GM23338 (cell line): ENCODE results near the gene JAZF1. TPM values are rescaled to one million over a fixed set of nuclear protein-coding genes. Genes with fewer than 3 reads are reported as not detected.

Experiments
- ATAC-seq: fragments of 200-7000 bp; cut with Tn5 transposase; 3 replicates; pipeline ENCODE4 v1.9.1; 2020
- DNase-seq: peaks from one replicate; pipeline ENCODE4 v3.0.0-alpha.2; 2015; ENCODE audit warnings: low spot score
- H2AFZ ChIP-seq: fragments of 200-600 bp; sonication (generic); 2 replicates; pipeline ENCODE4 v1.8.0; 2016; ENCODE audit warnings: antibody characterized with exemption, mild to moderate bottlenecking, moderate library complexity
- H3F3A ChIP-seq: fragments of 200-600 bp; sonication (generic); replicated peaks from 2 replicates; pipeline ENCODE4 v1.8.0; 2017; ENCODE audit warnings: antibody characterized with exemption, mixed run types, low read depth
- H3K27ac ChIP-seq: fragments of 200-600 bp; sonication (generic); 2 replicates; pipeline ENCODE4 v1.6.1; 2016; ENCODE audit warnings: low read depth
- H3K27me3 ChIP-seq: fragments of 200-600 bp; sonication (generic); 2 replicates; pipeline ENCODE4 v1.8.0; 2016; ENCODE audit warnings: mild to moderate bottlenecking, mixed run types, moderate library complexity; ENCODE audit not compliant: insufficient read depth
- H3K36me3 ChIP-seq: fragments of 200-600 bp; sonication (generic); 2 replicates; pipeline ENCODE4 v1.8.0; 2016; ENCODE audit warnings: mild to moderate bottlenecking; ENCODE audit not compliant: insufficient read depth
- H3K4me1 ChIP-seq: fragments of 200-600 bp; sonication (generic); 2 replicates; pipeline ENCODE4 v1.8.0; 2016; ENCODE audit warnings: mild to moderate bottlenecking, moderate library complexity; ENCODE audit not compliant: insufficient read depth
- H3K4me2 ChIP-seq: fragments of 200-600 bp; sonication (generic); 2 replicates; pipeline ENCODE4 v1.7.1; 2017; ENCODE audit warnings: mixed run types
- H3K4me3 ChIP-seq: fragments of 200-600 bp; sonication (generic); 2 replicates; pipeline ENCODE4 v1.6.1; 2016; ENCODE audit warnings: mixed run types
- H3K79me2 ChIP-seq: fragments of 200-600 bp; sonication (generic); replicated peaks from 2 replicates; pipeline ENCODE4 v1.8.0; 2017; ENCODE audit warnings: mild to moderate bottlenecking; ENCODE audit not compliant: insufficient read depth
- H3K9me2 ChIP-seq: fragments of 200-600 bp; sonication (generic); 2 replicates; pipeline ENCODE4 v1.8.0; 2017; ENCODE audit not compliant: insufficient read depth
- H4K20me1 ChIP-seq: fragments of 200-600 bp; sonication (generic); replicated peaks from 2 replicates; pipeline ENCODE4 v1.8.0; 2017; ENCODE audit warnings: mild to moderate bottlenecking; ENCODE audit not compliant: insufficient read depth
- H3K27ac Mint-ChIP-seq: 2 replicates; pipeline ENCODE4 v1.8.0; 2020; ENCODE audit warnings: inconsistent platforms, mild to moderate bottlenecking, moderate library complexity, mixed read lengths
- H3K27me3 Mint-ChIP-seq: 3 replicates; pipeline ENCODE4 v1.8.0; 2022; ENCODE audit warnings: low read depth, mild to moderate bottlenecking, moderate library complexity, mixed read lengths, inconsistent platforms; ENCODE audit not compliant: insufficient read depth, poor library complexity
- H3K36me3 Mint-ChIP-seq: 3 replicates; pipeline ENCODE4 v1.8.0; 2021; ENCODE audit warnings: low read depth, mild to moderate bottlenecking, inconsistent platforms, moderate library complexity, mixed read lengths
- H3K4me1 Mint-ChIP-seq: 3 replicates; pipeline ENCODE4 v1.8.0; 2020; ENCODE audit warnings: mild to moderate bottlenecking, inconsistent platforms, mixed read lengths
- H3K4me3 Mint-ChIP-seq: 3 replicates; pipeline ENCODE4 v1.8.0; 2021; ENCODE audit warnings: moderate library complexity, mild to moderate bottlenecking, inconsistent platforms, mixed read lengths
- H3K9me3 Mint-ChIP-seq: 3 replicates; pipeline ENCODE4 v1.8.0; 2020; ENCODE audit warnings: moderate library complexity, mild to moderate bottlenecking, inconsistent platforms, mixed read lengths
- CREB1 ChIP-seq: fragments of 250-450 bp; sonication (Bioruptor Pico); IDR thresholded peaks from 2 replicates; pipeline ENCODE4 v1.5.0; 2020; ENCODE audit warnings: low read depth, mild to moderate bottlenecking, moderate library complexity
- EZH2 ChIP-seq: fragments of 200-600 bp; sonication (generic); IDR thresholded peaks from one replicate; pipeline ENCODE4 v1.8.0; 2017; ENCODE audit warnings: antibody characterized with exemption, mild to moderate bottlenecking, low read depth; ENCODE audit not compliant: unreplicated experiment
- EZH2phosphoT487 ChIP-seq: fragments of 200-600 bp; sonication (generic); IDR thresholded peaks from one replicate; pipeline ENCODE4 v1.8.1; 2018; ENCODE audit warnings: antibody characterized with exemption; ENCODE audit not compliant: unreplicated experiment
- JUNB ChIP-seq: IDR thresholded peaks from one replicate; pipeline ENCODE4 v1.6.1; 2016; ENCODE audit warnings: antibody characterized with exemption; ENCODE audit not compliant: unreplicated experiment
- NANOG ChIP-seq: IDR thresholded peaks from 2 replicates; pipeline ENCODE4 v1.6.1; 2016; ENCODE audit warnings: antibody characterized with exemption, borderline replicate concordance
- STAT1 ChIP-seq: IDR thresholded peaks from one replicate; pipeline ENCODE4 v1.6.1; 2016; ENCODE audit warnings: antibody characterized with exemption; ENCODE audit not compliant: unreplicated experiment
- ZNF114 ChIP-seq: fragments of 250-450 bp; sonication (Bioruptor Pico); IDR thresholded peaks from 2 replicates; pipeline ENCODE4 v1.5.0; 2020; ENCODE audit warnings: mild to moderate bottlenecking, moderate library complexity
- ZNF331 ChIP-seq: fragments of 250-450 bp; sonication (Bioruptor Pico); IDR thresholded peaks from 2 replicates; pipeline ENCODE4 v1.5.0; 2020; ENCODE audit warnings: low read depth, mild to moderate bottlenecking, moderate library complexity
- polyA plus RNA-seq: library from polyadenylated mRNA; unstranded; fragments of >200 nt; fragmentation: Nextera tagmentation; extraction: Ambion mirVana; gene quantifications from 2 replicates; pipeline ENCODE4 v1.2.1, GENCODE V29; 2016
- total RNA-seq: library from RNA; depleted of rRNA; stranded (reverse); fragments of >200 nt; shearing (Covaris generic); gene quantifications from 2 replicates; pipeline ENCODE4 v1.2.3, GENCODE V29; 2014
- TF ChIP-seq, protein P1 (sequence below): IDR thresholded peaks from one replicate; pipeline ENCODE4 v1.6.1; 2018; ENCODE audit warnings: antibody characterized with exemption; ENCODE audit not compliant: unreplicated experiment
- TF ChIP-seq, protein P2 (sequence below), 2 experiments: fragments of 200-600 bp in 1 of 2; sonication (generic) in 1 of 2; conservative IDR thresholded peaks; 2 replicates each; pipeline versions ENCODE4 v1.5.1 to v1.6.1; 2016 to 2017; ENCODE audit warnings: antibody characterized with exemption in 2 of 2, low read depth in 2 of 2, mild to moderate bottlenecking in 2 of 2, moderate library complexity in 1 of 2
- TF ChIP-seq, protein P3 (sequence below): fragments of 250-450 bp; sonication (Bioruptor Pico); IDR thresholded peaks from 2 replicates; pipeline ENCODE4 v1.5.0; 2020; ENCODE audit warnings: mild to moderate bottlenecking, moderate library complexity

Gene JAZF1
- total and polyA plus RNA-seq, 2 experiments from 2014 or later: 12.2 to 22.2 TPM

DNA sequence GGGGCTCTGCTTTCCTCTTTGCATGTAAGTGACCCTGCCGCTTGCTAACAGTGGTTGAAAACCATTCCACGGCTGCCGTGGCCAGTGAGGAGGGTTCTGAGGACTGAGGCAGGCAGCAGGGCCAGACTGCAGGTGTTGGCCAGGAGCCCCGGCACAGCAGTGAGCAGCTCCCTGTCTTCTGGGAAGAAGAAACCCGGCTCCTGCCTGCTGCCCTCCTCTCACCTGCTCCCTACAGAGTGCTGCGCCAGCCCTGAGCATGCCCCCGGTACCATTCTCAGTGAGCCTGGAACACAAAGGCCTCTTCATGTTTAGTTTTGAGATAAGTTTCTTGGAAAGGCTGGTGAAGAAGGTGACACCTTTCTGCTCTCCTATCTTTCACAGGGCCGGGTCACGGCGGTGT, 240.7 kb downstream of the JAZF1 start (continued):
- TF ChIP-seq, protein P1, sequence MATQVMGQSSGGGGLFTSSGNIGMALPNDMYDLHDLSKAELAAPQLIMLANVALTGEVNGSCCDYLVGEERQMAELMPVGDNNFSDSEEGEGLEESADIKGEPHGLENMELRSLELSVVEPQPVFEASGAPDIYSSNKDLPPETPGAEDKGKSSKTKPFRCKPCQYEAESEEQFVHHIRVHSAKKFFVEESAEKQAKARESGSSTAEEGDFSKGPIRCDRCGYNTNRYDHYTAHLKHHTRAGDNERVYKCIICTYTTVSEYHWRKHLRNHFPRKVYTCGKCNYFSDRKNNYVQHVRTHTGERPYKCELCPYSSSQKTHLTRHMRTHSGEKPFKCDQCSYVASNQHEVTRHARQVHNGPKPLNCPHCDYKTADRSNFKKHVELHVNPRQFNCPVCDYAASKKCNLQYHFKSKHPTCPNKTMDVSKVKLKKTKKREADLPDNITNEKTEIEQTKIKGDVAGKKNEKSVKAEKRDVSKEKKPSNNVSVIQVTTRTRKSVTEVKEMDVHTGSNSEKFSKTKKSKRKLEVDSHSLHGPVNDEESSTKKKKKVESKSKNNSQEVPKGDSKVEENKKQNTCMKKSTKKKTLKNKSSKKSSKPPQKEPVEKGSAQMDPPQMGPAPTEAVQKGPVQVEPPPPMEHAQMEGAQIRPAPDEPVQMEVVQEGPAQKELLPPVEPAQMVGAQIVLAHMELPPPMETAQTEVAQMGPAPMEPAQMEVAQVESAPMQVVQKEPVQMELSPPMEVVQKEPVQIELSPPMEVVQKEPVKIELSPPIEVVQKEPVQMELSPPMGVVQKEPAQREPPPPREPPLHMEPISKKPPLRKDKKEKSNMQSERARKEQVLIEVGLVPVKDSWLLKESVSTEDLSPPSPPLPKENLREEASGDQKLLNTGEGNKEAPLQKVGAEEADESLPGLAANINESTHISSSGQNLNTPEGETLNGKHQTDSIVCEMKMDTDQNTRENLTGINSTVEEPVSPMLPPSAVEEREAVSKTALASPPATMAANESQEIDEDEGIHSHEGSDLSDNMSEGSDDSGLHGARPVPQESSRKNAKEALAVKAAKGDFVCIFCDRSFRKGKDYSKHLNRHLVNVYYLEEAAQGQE: no peak

DNA sequence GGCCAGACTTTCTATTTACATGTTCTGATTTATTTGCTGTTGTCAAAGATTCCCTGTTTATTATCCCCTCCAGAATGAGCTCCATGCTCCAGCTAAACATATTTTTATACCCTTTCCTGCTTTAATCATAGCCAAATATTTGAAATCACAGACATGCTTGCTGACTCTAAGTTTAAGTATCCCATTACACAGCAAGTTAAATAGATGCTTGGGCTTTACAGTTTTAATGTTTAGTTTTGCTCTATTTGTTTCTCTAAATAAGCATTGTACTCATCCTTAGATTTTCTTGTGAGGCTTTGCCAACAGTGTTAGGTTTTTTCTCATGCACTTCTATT, 243.9 kb downstream of the JAZF1 start:
- Histone ChIP-seq H2AFZ (no peak overlapping the region), H3F3A (no peaks in the 10 kb centered on the region), H4K20me1 (no peaks in the 10 kb centered on the region), H3K4me1 (peaks cover 11% of the 10 kb centered on the region; the same call in 1 of the 2 replicates), H3K27me3 (no peaks in the 10 kb centered on the region), H3K4me2 (no peak overlapping the region), H3K27ac (no peak overlapping the region), H3K36me3 (no peaks in the 10 kb centered on the region), H3K79me2 (0 out of 2 replicates have a peak, but pooled peaks cover 3% of the 10 kb centered on the region), H3K9me2 (no peaks in the 10 kb centered on the region), H3K4me3 (no peak overlapping the region)
- no peak overlapping the region for H3K27ac Mint-ChIP-seq
- H3K9me3 Mint-ChIP-seq: no peaks in the 10 kb centered on the region
- no peak overlapping the region for H3K4me3 Mint-ChIP-seq
- H3K4me1 Mint-ChIP-seq: peaks cover 30% of the 10 kb centered on the region
- no peak for DNase-seq
- no peak for ATAC-seq
- TF ChIP-seq EZH2 (no peak), JUNB (no peak), CREB1 (CRISPR knock-in tag) (no peak), ZNF331 (no peak), ZNF114 (CRISPR knock-in tag) (no peak), EZH2phosphoT487 (no peak), NANOG (no peak), STAT1 (no peak)
- TF ChIP-seq, protein P2, sequence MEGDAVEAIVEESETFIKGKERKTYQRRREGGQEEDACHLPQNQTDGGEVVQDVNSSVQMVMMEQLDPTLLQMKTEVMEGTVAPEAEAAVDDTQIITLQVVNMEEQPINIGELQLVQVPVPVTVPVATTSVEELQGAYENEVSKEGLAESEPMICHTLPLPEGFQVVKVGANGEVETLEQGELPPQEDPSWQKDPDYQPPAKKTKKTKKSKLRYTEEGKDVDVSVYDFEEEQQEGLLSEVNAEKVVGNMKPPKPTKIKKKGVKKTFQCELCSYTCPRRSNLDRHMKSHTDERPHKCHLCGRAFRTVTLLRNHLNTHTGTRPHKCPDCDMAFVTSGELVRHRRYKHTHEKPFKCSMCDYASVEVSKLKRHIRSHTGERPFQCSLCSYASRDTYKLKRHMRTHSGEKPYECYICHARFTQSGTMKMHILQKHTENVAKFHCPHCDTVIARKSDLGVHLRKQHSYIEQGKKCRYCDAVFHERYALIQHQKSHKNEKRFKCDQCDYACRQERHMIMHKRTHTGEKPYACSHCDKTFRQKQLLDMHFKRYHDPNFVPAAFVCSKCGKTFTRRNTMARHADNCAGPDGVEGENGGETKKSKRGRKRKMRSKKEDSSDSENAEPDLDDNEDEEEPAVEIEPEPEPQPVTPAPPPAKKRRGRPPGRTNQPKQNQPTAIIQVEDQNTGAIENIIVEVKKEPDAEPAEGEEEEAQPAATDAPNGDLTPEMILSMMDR (conservative IDR thresholded peaks at IDR 0.05; ENCODE audit: low read depth in 2 of 2): no peak
- TF ChIP-seq, protein P1: no peak
- TF ChIP-seq, protein P3, sequence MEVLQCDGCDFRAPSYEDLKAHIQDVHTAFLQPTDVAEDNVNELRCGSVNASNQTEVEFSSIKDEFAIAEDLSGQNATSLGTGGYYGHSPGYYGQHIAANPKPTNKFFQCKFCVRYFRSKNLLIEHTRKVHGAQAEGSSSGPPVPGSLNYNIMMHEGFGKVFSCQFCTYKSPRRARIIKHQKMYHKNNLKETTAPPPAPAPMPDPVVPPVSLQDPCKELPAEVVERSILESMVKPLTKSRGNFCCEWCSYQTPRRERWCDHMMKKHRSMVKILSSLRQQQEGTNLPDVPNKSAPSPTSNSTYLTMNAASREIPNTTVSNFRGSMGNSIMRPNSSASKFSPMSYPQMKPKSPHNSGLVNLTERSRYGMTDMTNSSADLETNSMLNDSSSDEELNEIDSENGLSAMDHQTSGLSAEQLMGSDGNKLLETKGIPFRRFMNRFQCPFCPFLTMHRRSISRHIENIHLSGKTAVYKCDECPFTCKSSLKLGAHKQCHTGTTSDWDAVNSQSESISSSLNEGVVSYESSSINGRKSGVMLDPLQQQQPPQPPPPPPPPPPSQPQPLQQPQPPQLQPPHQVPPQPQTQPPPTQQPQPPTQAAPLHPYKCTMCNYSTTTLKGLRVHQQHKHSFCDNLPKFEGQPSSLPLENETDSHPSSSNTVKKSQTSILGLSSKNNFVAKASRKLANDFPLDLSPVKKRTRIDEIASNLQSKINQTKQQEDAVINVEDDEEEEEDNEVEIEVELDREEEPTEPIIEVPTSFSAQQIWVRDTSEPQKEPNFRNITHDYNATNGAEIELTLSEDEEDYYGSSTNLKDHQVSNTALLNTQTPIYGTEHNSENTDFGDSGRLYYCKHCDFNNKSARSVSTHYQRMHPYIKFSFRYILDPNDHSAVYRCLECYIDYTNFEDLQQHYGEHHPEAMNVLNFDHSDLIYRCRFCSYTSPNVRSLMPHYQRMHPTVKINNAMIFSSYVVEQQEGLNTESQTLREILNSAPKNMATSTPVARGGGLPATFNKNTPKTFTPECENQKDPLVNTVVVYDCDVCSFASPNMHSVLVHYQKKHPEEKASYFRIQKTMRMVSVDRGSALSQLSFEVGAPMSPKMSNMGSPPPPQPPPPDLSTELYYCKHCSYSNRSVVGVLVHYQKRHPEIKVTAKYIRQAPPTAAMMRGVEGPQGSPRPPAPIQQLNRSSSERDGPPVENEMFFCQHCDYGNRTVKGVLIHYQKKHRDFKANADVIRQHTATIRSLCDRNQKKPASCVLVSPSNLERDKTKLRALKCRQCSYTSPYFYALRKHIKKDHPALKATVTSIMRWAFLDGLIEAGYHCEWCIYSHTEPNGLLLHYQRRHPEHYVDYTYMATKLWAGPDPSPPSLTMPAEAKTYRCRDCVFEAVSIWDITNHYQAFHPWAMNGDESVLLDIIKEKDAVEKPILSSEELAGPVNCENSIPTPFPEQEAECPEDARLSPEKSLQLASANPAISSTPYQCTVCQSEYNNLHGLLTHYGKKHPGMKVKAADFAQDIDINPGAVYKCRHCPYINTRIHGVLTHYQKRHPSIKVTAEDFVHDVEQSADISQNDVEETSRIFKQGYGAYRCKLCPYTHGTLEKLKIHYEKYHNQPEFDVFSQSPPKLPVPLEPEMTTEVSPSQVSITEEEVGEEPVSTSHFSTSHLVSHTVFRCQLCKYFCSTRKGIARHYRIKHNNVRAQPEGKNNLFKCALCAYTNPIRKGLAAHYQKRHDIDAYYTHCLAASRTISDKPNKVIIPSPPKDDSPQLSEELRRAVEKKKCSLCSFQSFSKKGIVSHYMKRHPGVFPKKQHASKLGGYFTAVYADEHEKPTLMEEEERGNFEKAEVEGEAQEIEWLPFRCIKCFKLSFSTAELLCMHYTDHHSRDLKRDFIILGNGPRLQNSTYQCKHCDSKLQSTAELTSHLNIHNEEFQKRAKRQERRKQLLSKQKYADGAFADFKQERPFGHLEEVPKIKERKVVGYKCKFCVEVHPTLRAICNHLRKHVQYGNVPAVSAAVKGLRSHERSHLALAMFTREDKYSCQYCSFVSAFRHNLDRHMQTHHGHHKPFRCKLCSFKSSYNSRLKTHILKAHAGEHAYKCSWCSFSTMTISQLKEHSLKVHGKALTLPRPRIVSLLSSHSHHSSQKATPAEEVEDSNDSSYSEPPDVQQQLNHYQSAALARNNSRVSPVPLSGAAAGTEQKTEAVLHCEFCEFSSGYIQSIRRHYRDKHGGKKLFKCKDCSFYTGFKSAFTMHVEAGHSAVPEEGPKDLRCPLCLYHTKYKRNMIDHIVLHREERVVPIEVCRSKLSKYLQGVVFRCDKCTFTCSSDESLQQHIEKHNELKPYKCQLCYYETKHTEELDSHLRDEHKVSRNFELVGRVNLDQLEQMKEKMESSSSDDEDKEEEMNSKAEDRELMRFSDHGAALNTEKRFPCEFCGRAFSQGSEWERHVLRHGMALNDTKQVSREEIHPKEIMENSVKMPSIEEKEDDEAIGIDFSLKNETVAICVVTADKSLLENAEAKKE (CRISPR knock-in tag): no peak
- no peaks in the 10 kb centered on the region for H3K36me3 Mint-ChIP-seq
- peaks cover 2% of the 10 kb centered on the region for H3K27me3 Mint-ChIP-seq
